Measurements from ENCODE around the gene POLD3. TPM values are rescaled to one million over a fixed set of nuclear protein-coding genes. Genes with fewer than 3 reads are reported as not detected.

POLD3 gene
- polyA plus RNA-seq, 6 donors from 2014 or later, result 9.4 to 16.7 (median 14.5) TPM

DNA sequence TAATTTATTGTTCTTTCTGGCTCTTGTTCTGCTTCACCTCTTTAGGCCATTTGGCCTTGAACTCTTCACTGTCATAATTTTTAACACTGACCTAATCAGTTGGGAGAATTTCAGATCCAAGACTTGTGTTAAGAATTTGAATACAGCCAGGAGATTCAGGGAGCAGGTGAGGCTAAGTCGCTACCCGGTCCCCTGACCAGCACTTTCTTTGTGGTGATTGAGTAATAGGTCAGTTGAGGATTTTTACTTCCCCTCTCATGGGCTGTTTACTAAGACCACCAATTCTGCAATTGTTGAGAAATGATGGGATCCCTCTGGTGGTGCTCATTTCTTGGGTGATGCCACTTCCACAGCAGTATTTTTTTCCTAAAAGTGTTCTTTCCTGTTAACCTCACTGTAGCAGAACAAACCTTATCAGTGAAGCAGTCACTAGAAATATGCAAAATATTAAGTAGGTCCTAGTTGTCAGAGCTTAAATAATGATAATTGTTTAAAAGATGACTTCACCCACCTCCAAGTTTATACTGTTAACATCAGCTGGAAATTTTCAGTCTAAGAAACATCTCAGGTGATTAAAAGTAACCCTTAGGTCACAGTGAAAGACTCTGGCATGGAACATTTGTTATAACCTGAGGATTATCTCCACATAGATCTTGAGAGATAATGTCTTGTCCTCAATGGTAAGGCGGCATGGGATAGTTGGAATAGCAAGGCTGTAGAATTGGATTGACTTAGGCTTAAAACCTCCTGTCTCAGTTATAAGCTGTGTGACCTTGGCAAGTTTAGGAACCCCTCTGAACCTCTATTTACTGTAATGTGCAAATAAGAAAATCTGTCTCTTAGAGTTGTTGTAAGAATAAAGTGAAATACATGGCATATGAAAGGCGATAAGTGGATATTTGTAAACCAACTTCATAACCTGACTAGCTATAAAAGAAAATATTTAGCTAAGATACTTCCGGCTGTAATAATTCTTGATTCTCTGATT lies 41.3 kb downstream of the POLD3 start:
- H3K4me3 Mint-ChIP-seq, result no peak overlapping the region
- DNase-seq, result no peak
- H3K27me3 Mint-ChIP-seq, result no peaks in the 10 kb centered on the region
- ATAC-seq (ENCODE audit: low read depth in 2 of 2), result no peak
- H3K27ac Mint-ChIP-seq, result no peak overlapping the region
- peaks cover 25 to 34% of the 10 kb centered on the region in 2 donors for H3K36me3 Mint-ChIP-seq
- H3K4me1 Mint-ChIP-seq, result no peaks in the 10 kb centered on the region
- no peaks in the 10 kb centered on the region for H3K9me3 Mint-ChIP-seq

GRCh38 chr11:74634537-74634936 lies 42.2 kb downstream of the POLD3 start:
- no peak for DNase-seq
- ATAC-seq (ENCODE audit: low read depth in 2 of 2), result no peak
- Mint-ChIP-seq H3K9me3 (no peaks in the 10 kb centered on the region), H3K4me3 (no peak overlapping the region), H3K4me1 (no peaks in the 10 kb centered on the region), H3K27me3 (no peaks in the 10 kb centered on the region), H3K36me3 (peaks cover 19 to 33% of the 10 kb centered on the region in 2 donors), H3K27ac (no peak overlapping the region)

GRCh38 chr11:74636630-74637184 lies 44.3 kb downstream of the POLD3 start:
- ATAC-seq (ENCODE audit: low read depth in 2 of 2) (no peak), DNase-seq (no peak)
- no peaks in the 10 kb centered on the region for H3K27me3 Mint-ChIP-seq
- no peak overlapping the region for H3K4me3 Mint-ChIP-seq
- no peaks in the 10 kb centered on the region for H3K9me3 Mint-ChIP-seq
- H3K4me1 Mint-ChIP-seq, result no peaks in the 10 kb centered on the region
- H3K36me3 Mint-ChIP-seq, result peaks cover 20 to 46% of the 10 kb centered on the region in 2 donors
- no peak overlapping the region for H3K27ac Mint-ChIP-seq

DNA sequence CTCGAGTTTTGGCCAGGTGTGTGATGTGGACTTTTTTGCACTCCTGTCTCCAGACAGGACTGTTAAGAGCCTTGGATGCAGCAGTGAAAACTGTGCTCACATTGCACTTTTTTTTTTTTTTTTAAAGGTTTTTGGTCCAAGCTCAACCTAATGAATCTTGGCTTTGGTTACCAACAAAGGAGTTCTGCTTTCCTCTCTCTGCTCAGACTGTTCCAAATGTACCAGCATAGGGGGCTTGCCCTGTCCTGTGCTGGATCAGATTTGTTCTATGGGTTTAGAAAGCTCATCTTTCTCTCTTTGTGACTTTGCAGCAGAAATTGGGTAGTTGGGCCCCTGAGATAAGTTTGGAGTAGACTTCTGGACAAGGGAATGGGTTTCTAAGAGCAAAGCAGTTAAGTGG lies 45.3 kb downstream of the POLD3 start:
- ATAC-seq (ENCODE audit: low read depth in 2 of 2) (no peak), DNase-seq (no peak)
- H3K27ac Mint-ChIP-seq, result peak overlapping the region in 1 of 6 donors; percentile 54
- H3K4me1 Mint-ChIP-seq, result no peaks in the 10 kb centered on the region
- no peaks in the 10 kb centered on the region for H3K27me3 Mint-ChIP-seq
- H3K9me3 Mint-ChIP-seq, result no peaks in the 10 kb centered on the region
- peaks cover 23 to 48% of the 10 kb centered on the region in 2 donors for H3K36me3 Mint-ChIP-seq
- H3K4me3 Mint-ChIP-seq, result no peak overlapping the region

DNA sequence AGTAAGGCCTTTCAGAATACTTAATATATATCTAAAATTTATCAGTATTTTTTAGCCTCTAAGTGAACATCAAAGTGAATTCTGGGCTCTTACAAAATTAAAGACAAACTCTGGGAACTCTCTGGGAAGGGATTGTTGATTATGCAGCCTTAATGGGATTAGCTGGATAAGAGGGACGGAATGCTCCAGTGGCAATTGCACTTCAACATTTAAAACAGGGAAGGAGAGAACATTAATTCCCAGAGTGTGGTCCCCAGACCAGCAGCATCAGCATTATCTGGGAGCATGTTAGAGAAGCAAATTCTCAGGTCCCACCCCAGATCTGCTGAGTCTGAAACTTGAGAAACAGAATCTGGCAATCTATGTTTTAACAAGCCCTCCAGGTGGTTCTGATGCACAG lies 46.5 kb downstream of the POLD3 start:
- Mint-ChIP-seq H3K9me3 (no peaks in the 10 kb centered on the region), H3K27ac (no peak overlapping the region), H3K4me1 (no peaks in the 10 kb centered on the region), H3K27me3 (no peaks in the 10 kb centered on the region), H3K36me3 (peaks cover 23 to 48% of the 10 kb centered on the region in 2 donors), H3K4me3 (no peak overlapping the region)
- no peak for ATAC-seq (ENCODE audit: low read depth in 2 of 2)
- DNase-seq, result no peak

DNA sequence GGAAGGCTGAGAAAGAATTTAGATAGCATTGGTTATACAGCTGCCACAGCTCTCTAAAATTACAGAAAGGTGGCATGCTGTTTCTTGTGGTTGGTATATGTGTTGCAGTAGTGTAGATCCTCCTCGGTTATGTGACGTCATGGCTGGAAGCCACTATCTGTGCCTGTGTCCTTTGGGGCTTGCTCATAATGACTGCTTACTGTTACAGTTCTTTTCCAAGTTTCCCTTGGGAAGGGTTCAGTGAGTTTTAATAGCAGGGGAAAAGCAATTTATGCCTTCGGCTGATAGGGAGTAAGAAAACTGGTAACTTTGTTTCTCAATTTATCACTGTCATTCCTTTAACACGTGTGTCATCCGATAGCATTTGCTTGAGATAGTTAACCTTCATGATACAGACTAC lies 47.2 kb downstream of the POLD3 start:
- DNase-seq (no peak), ATAC-seq (ENCODE audit: low read depth in 2 of 2) (no peak)
- Mint-ChIP-seq H3K27ac (no peak overlapping the region), H3K4me1 (no peaks in the 10 kb centered on the region), H3K36me3 (peaks cover 22 to 48% of the 10 kb centered on the region in 2 donors), H3K9me3 (no peaks in the 10 kb centered on the region), H3K27me3 (no peaks in the 10 kb centered on the region), H3K4me3 (no peak overlapping the region)

DNA sequence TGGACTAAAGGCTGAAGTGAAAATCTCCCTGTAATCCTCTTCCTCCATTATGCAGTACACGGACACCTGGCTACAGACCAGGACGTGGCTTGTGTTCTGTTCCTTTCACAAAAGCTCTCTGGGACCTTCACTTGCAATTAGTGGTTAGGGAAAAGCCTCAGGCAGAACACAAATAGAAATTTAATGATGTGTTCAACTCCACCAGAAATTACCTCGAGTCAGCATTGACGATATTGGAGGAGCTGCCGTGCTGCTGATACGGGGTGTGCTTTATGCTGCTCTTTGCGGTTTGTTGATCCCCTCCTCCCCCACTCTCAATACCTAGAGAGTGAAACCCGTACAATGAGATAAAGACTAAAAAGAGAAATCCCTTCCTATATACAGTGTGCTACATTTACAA lies 48.9 kb downstream of the POLD3 start:
- Mint-ChIP-seq H3K4me3 (no peak overlapping the region), H3K27ac (peak overlapping the region in 1 of 6 donors; percentile 5), H3K4me1 (no peaks in the 10 kb centered on the region), H3K9me3 (no peaks in the 10 kb centered on the region), H3K36me3 (peaks cover 14 to 34% of the 10 kb centered on the region in 2 donors), H3K27me3 (no peaks in the 10 kb centered on the region)
- ATAC-seq (ENCODE audit: low read depth in 2 of 2) (no peak), DNase-seq (no peak)

- peaks cover 14 to 28% of the 10 kb centered on the region in 2 donors for H3K36me3 Mint-ChIP-seq
These were observed 49.5 kb downstream of the POLD3 start for GRCh38 chr11:74641905-74642304.

DNA sequence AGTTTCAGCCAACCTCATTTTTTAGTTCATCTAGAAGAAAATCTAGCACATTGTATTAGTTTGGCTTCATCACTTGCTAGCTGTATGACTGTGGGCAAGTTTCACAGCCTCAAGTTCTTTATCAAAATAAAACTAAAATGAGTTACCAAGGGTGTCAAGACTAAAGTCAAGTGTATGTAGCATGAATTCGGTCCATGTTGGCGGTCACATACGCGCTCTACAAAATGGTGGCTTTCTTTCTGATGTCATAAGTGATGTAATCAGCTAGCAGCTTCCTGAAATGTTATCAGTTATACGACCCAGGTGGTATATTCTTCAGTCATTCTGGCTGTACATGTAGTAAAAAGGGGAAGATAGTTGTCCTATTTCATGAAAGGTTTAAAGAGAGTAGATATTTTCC lies 50.5 kb downstream of the POLD3 start:
- Mint-ChIP-seq H3K27me3 (no peaks in the 10 kb centered on the region), H3K9me3 (no peaks in the 10 kb centered on the region), H3K36me3 (peaks cover 14 to 28% of the 10 kb centered on the region in 2 donors), H3K4me1 (no peaks in the 10 kb centered on the region), H3K27ac (no peak overlapping the region), H3K4me3 (no peak overlapping the region)
- DNase-seq (no peak), ATAC-seq (ENCODE audit: low read depth in 2 of 2) (no peak)

More at GRCh38 chr11:74641905-74642304, 49.5 kb downstream of the POLD3 start:
- no peak for ATAC-seq (ENCODE audit: low read depth in 2 of 2)
- DNase-seq, result no peak
- H3K4me1 Mint-ChIP-seq, result no peaks in the 10 kb centered on the region
- H3K27ac Mint-ChIP-seq, result no peak overlapping the region
- H3K9me3 Mint-ChIP-seq, result no peaks in the 10 kb centered on the region
- H3K27me3 Mint-ChIP-seq, result no peaks in the 10 kb centered on the region
- no peak overlapping the region for H3K4me3 Mint-ChIP-seq

DNA sequence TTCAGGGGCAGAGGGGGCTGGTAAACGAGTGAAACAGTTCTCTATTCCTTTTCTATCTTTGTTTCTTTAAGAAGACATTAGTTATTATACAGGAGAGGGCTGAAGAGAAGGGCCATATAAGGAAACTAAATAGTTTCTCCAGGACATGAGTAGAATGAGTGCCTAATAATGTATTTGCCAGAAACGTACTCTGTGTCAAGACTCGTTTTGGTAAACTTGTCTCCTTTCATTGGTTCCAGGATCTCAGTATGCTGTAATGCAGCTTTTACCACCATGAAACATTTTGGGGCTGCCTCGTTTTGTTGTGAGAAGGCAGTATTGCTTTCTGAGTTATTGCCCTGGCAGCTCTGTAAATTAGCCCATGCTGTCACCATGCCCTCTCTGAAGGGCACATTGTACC lies 51.7 kb downstream of the POLD3 start:
- peaks cover 14 to 25% of the 10 kb centered on the region in 2 donors for H3K36me3 Mint-ChIP-seq
- H3K4me3 Mint-ChIP-seq, result no peak overlapping the region
- ATAC-seq (ENCODE audit: low read depth in 2 of 2), result no peak
- DNase-seq, result no peak
- H3K9me3 Mint-ChIP-seq, result no peaks in the 10 kb centered on the region
- no peaks in the 10 kb centered on the region for H3K4me1 Mint-ChIP-seq
- peak overlapping the region in 1 of 6 donors; percentile 6 for H3K27ac Mint-ChIP-seq
- no peaks in the 10 kb centered on the region for H3K27me3 Mint-ChIP-seq

GRCh38 chr11:74646215-74646614 lies 53.8 kb downstream of the POLD3 start:
- Mint-ChIP-seq H3K36me3 (peaks cover 17 to 18% of the 10 kb centered on the region in 2 donors), H3K27me3 (no peaks in the 10 kb centered on the region), H3K9me3 (no peaks in the 10 kb centered on the region), H3K27ac (no peak overlapping the region), H3K4me1 (no peaks in the 10 kb centered on the region), H3K4me3 (no peak overlapping the region)
- ATAC-seq (ENCODE audit: low read depth in 2 of 2), result no peak
- DNase-seq, result no peak

DNA sequence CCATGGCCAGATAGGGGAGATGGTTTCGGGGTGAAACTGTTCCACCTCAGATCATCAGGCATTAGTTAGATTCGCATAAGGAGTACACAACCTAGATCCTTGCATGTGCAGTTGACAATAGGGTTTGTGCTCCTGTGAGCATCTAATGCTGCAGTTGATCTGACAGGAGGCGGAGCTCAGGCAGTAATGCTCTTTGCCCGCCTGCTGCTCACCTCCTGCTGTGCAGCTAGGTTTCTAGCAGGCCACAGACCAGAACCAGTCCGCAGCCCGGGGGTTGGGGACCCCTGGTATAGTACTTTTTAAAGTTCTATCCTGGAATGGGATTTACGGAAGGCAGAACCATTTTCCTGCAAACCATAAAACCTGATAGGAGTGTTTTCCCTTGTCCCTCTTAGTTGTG lies 54.6 kb downstream of the POLD3 start:
- Mint-ChIP-seq H3K27me3 (no peaks in the 10 kb centered on the region), H3K27ac (no peak overlapping the region), H3K4me3 (no peak overlapping the region), H3K36me3 (peaks cover 9 to 17% of the 10 kb centered on the region in 2 donors), H3K4me1 (no peaks in the 10 kb centered on the region), H3K9me3 (no peaks in the 10 kb centered on the region)
- DNase-seq (no peak), ATAC-seq (ENCODE audit: low read depth in 2 of 2) (no peak)

DNA sequence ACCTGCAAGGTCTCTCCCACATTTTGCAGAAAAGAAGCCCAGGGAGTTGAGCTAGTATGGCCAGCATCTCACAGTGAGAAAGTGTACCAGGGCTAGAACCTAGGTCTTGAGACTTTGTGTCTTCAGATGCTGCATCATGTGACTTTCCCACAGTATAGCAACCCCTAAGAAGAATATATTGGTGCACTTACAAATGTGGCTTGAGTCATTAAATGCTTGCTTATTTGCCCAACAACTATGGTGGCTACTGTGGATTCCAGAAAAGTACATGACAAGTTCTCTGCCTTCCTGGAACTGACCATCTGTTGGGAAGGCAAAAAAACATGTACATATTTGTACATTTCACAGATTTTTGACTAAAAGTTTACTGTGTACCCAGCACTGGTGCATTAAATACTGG lies 55.0 kb downstream of the POLD3 start:
- Mint-ChIP-seq H3K4me1 (no peaks in the 10 kb centered on the region), H3K27ac (no peak overlapping the region), H3K27me3 (no peaks in the 10 kb centered on the region), H3K9me3 (no peaks in the 10 kb centered on the region), H3K4me3 (no peak overlapping the region), H3K36me3 (peaks cover 8 to 17% of the 10 kb centered on the region in 2 donors)
- ATAC-seq (ENCODE audit: low read depth in 2 of 2) (no peak), DNase-seq (no peak)

- Mint-ChIP-seq H3K27ac (no peak overlapping the region), H3K36me3 (peaks cover 8 to 17% of the 10 kb centered on the region in 2 donors), H3K9me3 (no peaks in the 10 kb centered on the region), H3K4me1 (no peaks in the 10 kb centered on the region), H3K27me3 (no peaks in the 10 kb centered on the region), H3K4me3 (no peak overlapping the region)
- DNase-seq, result no peak
- ATAC-seq (ENCODE audit: low read depth in 2 of 2), result no peak
These were observed 55.4 kb downstream of the POLD3 start for GRCh38 chr11:74647831-74648230.
